Measurements from ENCODE around the gene PHF24.

The PHF24 gene

DNA sequence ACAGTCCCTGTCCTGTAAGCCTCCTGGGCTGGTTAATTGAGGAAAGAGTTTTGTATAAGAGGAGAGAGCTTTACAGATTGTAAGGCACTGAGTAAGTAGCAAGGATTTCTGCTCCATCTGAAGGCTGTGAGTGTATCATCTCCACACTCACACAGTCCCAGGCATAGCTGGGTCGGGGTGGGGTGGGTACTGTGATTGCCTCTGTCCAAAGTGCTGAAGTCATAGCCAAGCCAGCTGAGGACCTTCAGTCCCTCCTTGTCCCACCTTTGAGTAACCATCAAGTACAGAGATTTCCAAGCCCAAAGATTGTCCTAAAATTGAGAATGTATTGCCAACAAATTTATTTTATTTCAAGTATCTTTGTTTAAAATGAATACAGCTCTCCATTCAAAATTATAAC lies 26.0 kb downstream of the PHF24 start:
- peak; percentile 69 for DNase-seq

- no peak for DNase-seq
Observed at GRCh38 chr9:34985311-34985899, 27.3 kb downstream of the PHF24 start.

DNA sequence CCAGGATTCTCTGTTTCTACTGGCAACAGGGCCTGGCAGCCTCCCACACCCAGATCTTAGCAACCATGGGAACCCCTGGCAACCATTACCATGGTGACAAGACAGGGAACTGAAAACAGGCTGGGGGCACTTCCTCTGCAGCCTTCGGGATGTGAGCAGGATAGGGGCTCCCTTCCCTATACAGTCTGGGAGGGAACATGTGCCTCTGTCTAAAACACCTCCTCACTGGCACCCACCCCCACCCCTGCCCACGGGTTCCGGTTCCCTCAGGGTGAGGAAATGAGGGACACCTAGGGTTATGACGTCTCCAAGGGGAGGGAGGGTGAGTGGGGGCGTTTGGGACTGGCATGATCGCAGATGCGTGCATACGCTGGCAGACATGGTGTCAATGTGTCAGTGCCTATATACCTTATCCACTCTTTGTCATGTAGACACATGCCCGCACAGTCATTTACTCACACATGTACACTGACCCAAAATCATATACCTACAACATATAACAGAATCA lies 28.5 kb downstream of the PHF24 start:
- no peak for DNase-seq

- DNase-seq: no peak
Observed at GRCh38 chr9:34987160-34987901, 29.2 kb downstream of the PHF24 start.

DNA sequence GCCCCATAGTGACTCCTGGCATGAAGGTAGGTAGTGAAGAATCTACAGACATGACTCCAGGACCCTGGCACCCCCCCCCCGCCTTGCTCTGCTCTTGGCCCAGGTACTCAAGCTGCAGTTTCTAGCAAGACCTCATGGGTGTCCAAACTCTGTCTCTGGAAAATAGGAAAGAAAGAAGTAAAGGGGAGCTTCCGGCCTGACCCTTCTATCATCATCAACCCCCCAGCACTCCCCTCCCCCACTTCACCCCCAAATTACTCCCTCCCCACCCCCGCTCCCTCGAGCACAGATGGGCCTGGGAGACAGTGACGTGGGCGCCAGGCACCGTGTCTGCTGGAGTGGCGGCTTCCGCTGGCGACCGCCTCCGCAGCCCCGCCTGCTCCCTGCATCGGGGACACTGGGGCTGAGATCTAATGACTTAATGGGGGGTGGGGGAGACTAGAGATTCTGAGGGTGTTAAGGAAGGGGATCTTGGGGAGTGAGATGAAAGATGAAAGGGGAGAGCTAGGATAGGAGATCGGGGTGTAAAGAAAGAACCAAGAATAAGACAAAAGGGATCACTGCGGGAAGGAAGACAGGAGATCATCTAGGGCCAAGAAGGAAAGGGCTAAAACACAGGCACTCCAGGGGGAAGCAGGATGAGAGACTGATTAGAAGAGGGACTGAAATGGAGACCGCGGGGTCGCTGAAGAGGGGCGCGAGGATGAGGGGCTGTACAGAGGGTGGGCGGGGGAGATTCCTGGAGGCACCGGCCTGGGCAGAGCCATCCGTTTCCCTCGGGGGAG lies 30.3 kb downstream of the PHF24 start:
- DNase-seq: no peak

- DNase-seq: peak; percentile 98
Observed at GRCh38 chr9:34989003-34989945, 31.2 kb downstream of the PHF24 start, which contains the start of gene DNAJB5. Gene DNAJB5, plus strand, starts transcription at chr9:34989745. Its CDS starts 886 bp downstream, at chr9:34990631.

DNA sequence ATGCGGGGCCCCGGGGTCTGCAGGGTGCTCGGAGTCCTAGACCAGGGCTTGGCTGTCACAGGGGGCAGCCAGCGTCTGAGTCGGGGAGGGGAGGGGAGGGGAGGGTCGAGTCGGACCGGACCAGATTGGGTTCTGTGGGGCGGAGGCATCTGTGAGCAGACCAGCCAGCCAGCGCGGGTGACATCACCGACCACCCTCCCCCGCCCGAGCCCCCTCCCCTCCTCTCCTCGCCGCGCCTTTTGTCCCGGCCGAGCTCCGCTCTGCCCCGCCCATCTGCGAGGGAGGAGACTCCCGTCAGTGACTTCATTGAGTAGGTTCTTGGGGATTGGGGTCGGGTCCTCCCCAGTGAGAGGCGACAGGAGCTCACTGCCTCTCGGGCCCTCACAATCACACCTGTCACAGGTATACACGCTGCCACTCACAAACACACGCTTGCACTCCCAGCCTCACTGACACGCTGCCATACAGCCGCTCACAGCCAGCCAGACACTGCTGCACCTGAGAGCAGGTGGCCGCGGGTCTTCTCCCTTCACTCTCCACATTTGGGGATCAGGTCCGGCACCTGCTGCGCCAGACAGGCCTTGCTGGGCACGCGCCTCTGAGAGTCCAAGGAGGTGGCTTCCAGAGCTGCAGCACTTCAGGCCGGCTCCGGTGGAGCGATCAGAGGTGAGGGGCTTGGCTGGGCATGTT lies 32.0 kb downstream of the PHF24 start:
- peak; percentile 77 for DNase-seq

- DNase-seq: no peak
Observed at GRCh38 chr9:34990908-34991606, 33.0 kb downstream of the PHF24 start.

- DNase-seq: no peak
Observed at GRCh38 chr9:34991607-34992375, 33.7 kb downstream of the PHF24 start.

- no peak for DNase-seq
Observed at GRCh38 chr9:34992376-34992951, 34.4 kb downstream of the PHF24 start.

DNA sequence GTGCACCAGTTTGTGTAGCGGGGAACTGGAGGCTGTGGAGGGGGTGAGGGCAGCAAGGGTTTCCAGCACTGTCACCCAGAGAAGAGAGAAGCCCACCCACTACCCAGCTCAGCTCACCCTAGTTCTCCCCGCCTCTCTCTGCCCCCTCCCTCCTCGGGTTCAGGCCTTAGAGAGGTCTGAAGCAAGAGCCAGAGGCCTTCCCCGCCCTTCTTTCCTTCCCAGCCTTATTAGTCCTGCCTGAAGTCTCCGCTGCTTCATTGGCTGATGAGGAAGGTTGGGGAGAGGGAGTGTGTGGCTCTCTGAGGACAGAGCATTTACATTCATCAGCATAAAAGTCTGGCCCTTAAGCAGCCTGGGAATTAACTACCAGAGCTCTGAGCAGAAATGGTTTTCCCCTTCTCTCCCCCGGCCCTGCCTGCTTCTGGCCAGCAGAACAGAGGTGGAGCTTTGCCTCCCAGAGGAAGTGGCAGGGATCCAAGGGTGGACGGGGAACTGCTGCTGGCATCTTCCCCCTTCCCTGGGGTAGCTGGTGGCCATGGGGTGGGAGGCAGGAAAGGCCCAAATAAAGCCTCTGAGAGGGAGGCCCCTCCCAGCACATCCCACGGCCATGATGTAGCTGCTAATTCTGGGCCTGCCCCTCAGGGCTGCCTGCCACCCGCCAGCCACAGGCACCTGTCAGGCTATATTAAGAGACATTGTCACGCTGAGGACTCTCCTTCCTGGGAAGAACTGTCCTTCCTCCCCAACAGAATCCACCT lies 35.6 kb downstream of the PHF24 start:
- DNase-seq: peak; percentile 74

DNA sequence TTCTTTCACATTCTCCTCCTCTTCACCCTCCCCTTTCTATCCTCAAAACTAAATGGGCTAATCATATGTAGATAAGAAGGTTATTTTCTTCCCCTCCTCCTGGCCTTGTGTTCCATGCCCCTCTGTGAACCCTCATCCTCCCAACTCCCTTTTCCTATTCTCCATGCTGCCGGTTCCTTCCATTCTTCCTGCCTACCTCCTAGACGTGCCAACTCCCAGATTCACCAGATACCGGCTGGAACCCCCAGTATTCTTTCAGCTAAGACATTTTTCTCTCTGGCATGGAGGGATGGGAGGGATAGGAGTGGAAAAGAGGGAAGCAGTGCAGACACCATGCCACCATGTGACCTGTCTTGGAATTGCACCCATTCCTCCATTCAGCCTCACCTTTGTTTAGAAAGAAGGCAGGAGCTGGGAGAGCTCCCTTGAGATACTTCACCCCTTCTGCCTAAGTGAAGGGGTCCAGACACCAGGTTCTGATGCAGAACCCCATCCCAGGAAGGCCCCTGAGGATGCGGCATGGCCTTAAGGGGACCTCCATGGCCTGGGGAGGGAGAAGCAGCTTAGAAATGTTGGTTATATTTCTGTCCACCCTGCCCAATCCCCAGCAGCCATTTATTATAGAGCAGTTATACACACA lies 36.3 kb downstream of the PHF24 start:
- no peak for DNase-seq

GRCh38 chr9:34994900-34995669 lies 37.0 kb downstream of the PHF24 start:
- no peak for DNase-seq

DNA sequence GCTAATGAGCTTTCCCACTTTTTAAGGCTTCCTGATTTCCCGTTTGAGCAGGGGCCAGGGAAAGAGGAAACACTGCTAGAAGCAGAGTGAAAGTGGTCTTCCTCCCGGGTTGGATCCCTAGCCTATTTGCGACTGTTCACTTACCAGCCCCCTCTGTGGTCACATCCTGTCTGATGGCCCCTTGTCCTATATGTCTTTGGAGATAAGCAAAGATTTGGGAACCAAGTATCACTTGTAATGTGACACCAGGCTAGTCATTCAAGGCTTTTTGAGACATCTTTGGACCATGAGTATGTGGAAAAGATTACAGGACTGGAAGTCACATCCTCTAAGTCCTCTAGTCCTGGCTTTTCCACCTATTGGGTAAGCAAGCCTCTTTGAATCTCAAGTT lies 37.6 kb downstream of the PHF24 start:
- no peak for DNase-seq

- DNase-seq: no peak
Observed at GRCh38 chr9:34996181-34996904, 38.3 kb downstream of the PHF24 start.

DNA sequence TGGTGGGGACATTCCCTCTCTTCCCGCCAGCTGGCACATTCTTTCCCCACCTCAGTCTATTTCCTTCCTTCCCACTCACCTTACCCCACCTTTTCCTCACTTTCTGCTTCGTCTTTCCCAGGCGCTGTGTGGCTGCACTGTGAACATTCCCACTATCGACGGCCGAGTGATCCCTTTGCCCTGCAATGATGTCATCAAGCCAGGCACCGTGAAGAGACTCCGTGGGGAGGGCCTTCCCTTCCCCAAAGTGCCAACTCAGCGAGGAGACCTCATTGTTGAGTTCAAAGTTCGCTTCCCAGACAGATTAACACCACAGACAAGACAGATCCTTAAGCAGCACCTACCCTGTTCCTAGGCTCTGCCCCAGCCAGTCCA lies 38.8 kb downstream of the PHF24 start:
- no peak for DNase-seq

DNA sequence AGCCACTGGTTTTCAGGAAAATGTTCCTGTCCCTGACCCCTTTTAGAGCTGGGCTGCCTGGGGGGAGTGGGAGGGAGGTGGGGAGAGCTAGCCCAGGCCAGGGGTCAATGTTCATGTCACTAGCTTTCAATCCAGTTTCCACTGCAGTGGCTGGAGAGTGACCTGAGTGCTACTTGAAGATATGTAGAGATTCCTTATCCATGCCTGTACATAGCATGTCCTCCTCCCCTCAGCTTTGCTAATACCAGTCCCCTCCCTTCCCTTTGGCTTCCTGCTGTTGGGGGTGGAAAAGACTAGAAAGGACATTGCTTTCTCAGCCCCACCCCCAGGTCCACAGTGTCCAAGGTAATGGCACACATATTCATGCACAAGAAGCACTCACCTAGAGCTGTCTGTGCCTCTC lies 39.3 kb downstream of the PHF24 start:
- DNase-seq: no peak

Data from right forelimb (tissue), 1 donor.